Measurements from ENCODE around the gene KRT80.

- TF ChIP-seq POLR2A (IDR thresholded peaks at IDR 0.05) (no peak), CTCF (IDR thresholded peaks at IDR 0.05) (no peak)
Observed at GRCh38 chr12:52167526-52167925, 24.3 kb downstream of the KRT80 start.
